Nephron (organoid): ENCODE measurements around the gene NF2.

ENCODE experiments used
- H3K27ac Mint-ChIP-seq, 3 experiments: 2 replicates each; pipeline ENCODE4 v1.8.0; 2020; ENCODE audit warnings: mixed read lengths in 3 of 3, mild to moderate bottlenecking in 2 of 3, moderate library complexity in 1 of 3
- H3K27me3 Mint-ChIP-seq: 2 replicates; pipeline ENCODE4 v1.8.0; 2021; ENCODE audit warnings: low read depth, mild to moderate bottlenecking, moderate library complexity, mixed read lengths
- H3K36me3 Mint-ChIP-seq: 2 replicates; pipeline ENCODE4 v1.8.0; 2020; ENCODE audit warnings: low read depth, mixed read lengths
- H3K4me1 Mint-ChIP-seq: 2 replicates; pipeline ENCODE4 v1.8.0; 2020; ENCODE audit warnings: mixed read lengths
- H3K4me3 Mint-ChIP-seq, 3 experiments: 2 replicates each; pipeline ENCODE4 v1.8.0; 2020; ENCODE audit warnings: mild to moderate bottlenecking in 3 of 3, mixed read lengths in 3 of 3, moderate library complexity in 2 of 3
- H3K9me3 Mint-ChIP-seq: 2 replicates; pipeline ENCODE4 v1.8.0; 2020; ENCODE audit warnings: mixed read lengths
- CTCF ChIP-seq, 3 experiments: fragments of 200-600 bp; sonication (generic); IDR thresholded peaks; one replicate each; pipeline ENCODE4 v1.5.0; 2021; ENCODE audit warnings: antibody characterized with exemption in 3 of 3; ENCODE audit not compliant: unreplicated experiment in 3 of 3

NF2 gene

GRCh38 chr22:29632672-29633071, 29.2 kb downstream of the NF2 start:
- H3K4me3 Mint-ChIP-seq, result no peak overlapping the region
- peaks cover 16% of the 10 kb centered on the region for H3K4me1 Mint-ChIP-seq
- no peaks in the 10 kb centered on the region for H3K27me3 Mint-ChIP-seq
- peaks cover 3% of the 10 kb centered on the region for H3K36me3 Mint-ChIP-seq
- H3K27ac Mint-ChIP-seq, result no peak overlapping the region
- no peak for TF ChIP-seq CTCF (IDR thresholded peaks at IDR 0.05; ENCODE audit: unreplicated experiment in 3 of 3)
- no peaks in the 10 kb centered on the region for H3K9me3 Mint-ChIP-seq

- no peaks in the 10 kb centered on the region for H3K27me3 Mint-ChIP-seq
- H3K27ac Mint-ChIP-seq, result no peak overlapping the region
- no peak overlapping the region for H3K4me3 Mint-ChIP-seq
- H3K36me3 Mint-ChIP-seq, result peaks cover 10% of the 10 kb centered on the region
- no peak for TF ChIP-seq CTCF (IDR thresholded peaks at IDR 0.05; ENCODE audit: unreplicated experiment in 3 of 3)
- H3K4me1 Mint-ChIP-seq, result peaks cover 15% of the 10 kb centered on the region
- no peaks in the 10 kb centered on the region for H3K9me3 Mint-ChIP-seq
These were observed 30.3 kb downstream of the NF2 start for GRCh38 chr22:29633514-29634312.

GRCh38 chr22:29634847-29635246, 31.4 kb downstream of the NF2 start:
- Mint-ChIP-seq H3K36me3 (peaks cover 17% of the 10 kb centered on the region), H3K9me3 (no peaks in the 10 kb centered on the region), H3K27me3 (no peaks in the 10 kb centered on the region), H3K27ac (no peak overlapping the region), H3K4me1 (peaks cover 11% of the 10 kb centered on the region), H3K4me3 (no peak overlapping the region)
- TF ChIP-seq CTCF (IDR thresholded peaks at IDR 0.05; ENCODE audit: unreplicated experiment in 3 of 3), result no peak

GRCh38 chr22:29635734-29636357, 32.4 kb downstream of the NF2 start:
- Mint-ChIP-seq H3K27ac (no peak overlapping the region), H3K27me3 (no peaks in the 10 kb centered on the region), H3K4me3 (no peak overlapping the region)

GRCh38 chr22:29636751-29637150, 33.3 kb downstream of the NF2 start:
- no peak for TF ChIP-seq CTCF (IDR thresholded peaks at IDR 0.05; ENCODE audit: unreplicated experiment in 3 of 3)
- Mint-ChIP-seq H3K4me3 (no peak overlapping the region), H3K36me3 (peaks cover 24% of the 10 kb centered on the region), H3K4me1 (peaks cover 14% of the 10 kb centered on the region), H3K27me3 (no peaks in the 10 kb centered on the region), H3K9me3 (no peaks in the 10 kb centered on the region), H3K27ac (peak overlapping the region in 1 of 3 experiments; percentile 53)

More at GRCh38 chr22:29635734-29636357, 32.4 kb downstream of the NF2 start:
- peaks cover 17% of the 10 kb centered on the region for H3K36me3 Mint-ChIP-seq
- TF ChIP-seq CTCF (IDR thresholded peaks at IDR 0.05; ENCODE audit: unreplicated experiment in 3 of 3), result peak; percentile 65 to 68 (median 68)
- H3K4me1 Mint-ChIP-seq, result peaks cover 6% of the 10 kb centered on the region
- no peaks in the 10 kb centered on the region for H3K9me3 Mint-ChIP-seq
